Spleen (tissue), 7 donors: ENCODE data around the gene PALD1.

Experiments used
- CTCF ChIP-seq, 11 experiments: fragments of 200-600 bp in 7 of 11; fragments of 450-650 bp in 4 of 11; sonication (generic) in 4 of 11; IDR thresholded peaks in 8 of 11; conservative IDR thresholded peaks in 3 of 11; 1 replicate in 7 of 11; 2 replicates in 4 of 11; pipeline versions ENCODE4 v1.4.0 to v1.8.0; 2016 to 2021; ENCODE audit warnings: antibody characterized with exemption in 11 of 11, inconsistent platforms in 4 of 11, mild to moderate bottlenecking in 1 of 11
- POLR2A ChIP-seq, 3 donors: fragments of 450-650 bp; IDR thresholded peaks; one replicate each; pipeline ENCODE4 v1.5.1; 2017; ENCODE audit warnings: antibody characterized with exemption in 3 of 3, mild to moderate bottlenecking in 1 of 3
- donor health status: DM: no; HTN: no; CAD: no; lungs with moderate emphysema.
- donor health status: DM: no; HTN: no; CAD: no.
- donor health status: DM: no; HTN: no; CAD: no.

GRCh38 chr10:70549962-70550458 lies 71.4 kb downstream of the PALD1 start:
- TF ChIP-seq CTCF (IDR thresholded peaks at IDR 0.05 in 8 of 11, conservative IDR thresholded peaks at IDR 0.05 in 3 of 11) (peak; percentile 73 to 92 (median 89)), POLR2A (IDR thresholded peaks at IDR 0.05) (no peak)
